Body of pancreas (tissue), 4 donors: Measurements from ENCODE around the gene TUFT1.

Experiments
- CTCF ChIP-seq, 7 experiments: fragments of 450-650 bp in 4 of 7; fragments of 200-600 bp in 3 of 7; sonication (generic) in 3 of 7; IDR thresholded peaks; one replicate each; pipeline ENCODE4 v1.5.1; 2016 to 2019; ENCODE audit warnings: antibody characterized with exemption in 7 of 7
- POLR2A ChIP-seq, 3 donors: fragments of 450-650 bp; IDR thresholded peaks; one replicate each; pipeline ENCODE4 v1.6.1; 2016; ENCODE audit warnings: antibody characterized with exemption in 3 of 3, mild to moderate bottlenecking in 2 of 3

- no peak for TF ChIP-seq CTCF (IDR thresholded peaks at IDR 0.05)
- peak; percentile 92 to 97 (median 96) for TF ChIP-seq POLR2A (IDR thresholded peaks at IDR 0.05)
These were observed at the start of gene TUFT1 for GRCh38 chr1:151540021-151540981.
